Measurements from ENCODE around the gene ALK.

DNA sequence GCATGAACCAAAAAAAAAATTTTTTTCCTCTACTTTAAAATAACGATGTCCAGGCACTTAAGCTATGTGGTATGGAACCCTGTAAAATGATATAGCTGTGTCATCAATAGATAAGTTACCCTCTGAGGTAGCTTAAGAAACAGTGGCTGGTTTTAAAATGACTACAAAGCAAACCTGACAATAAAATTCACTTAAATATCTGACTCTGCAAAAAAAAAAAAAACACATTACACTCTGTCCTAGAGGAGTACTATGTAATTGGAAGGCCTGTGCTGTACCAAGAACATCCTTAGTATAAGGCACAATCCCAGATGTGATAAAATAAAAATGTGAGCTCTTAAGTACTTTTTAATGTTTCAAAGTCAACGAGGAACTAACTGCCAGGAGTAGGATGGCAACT is 322.4 kb downstream of the ALK start:
- TF ChIP-seq, protein P1, sequence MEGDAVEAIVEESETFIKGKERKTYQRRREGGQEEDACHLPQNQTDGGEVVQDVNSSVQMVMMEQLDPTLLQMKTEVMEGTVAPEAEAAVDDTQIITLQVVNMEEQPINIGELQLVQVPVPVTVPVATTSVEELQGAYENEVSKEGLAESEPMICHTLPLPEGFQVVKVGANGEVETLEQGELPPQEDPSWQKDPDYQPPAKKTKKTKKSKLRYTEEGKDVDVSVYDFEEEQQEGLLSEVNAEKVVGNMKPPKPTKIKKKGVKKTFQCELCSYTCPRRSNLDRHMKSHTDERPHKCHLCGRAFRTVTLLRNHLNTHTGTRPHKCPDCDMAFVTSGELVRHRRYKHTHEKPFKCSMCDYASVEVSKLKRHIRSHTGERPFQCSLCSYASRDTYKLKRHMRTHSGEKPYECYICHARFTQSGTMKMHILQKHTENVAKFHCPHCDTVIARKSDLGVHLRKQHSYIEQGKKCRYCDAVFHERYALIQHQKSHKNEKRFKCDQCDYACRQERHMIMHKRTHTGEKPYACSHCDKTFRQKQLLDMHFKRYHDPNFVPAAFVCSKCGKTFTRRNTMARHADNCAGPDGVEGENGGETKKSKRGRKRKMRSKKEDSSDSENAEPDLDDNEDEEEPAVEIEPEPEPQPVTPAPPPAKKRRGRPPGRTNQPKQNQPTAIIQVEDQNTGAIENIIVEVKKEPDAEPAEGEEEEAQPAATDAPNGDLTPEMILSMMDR (IDR thresholded peaks at IDR 0.05), result no peak
- no peak for TF ChIP-seq POLR2A (IDR thresholded peaks at IDR 0.05)

Data from thyroid gland (tissue), 4 donors.